ENCODE data around the gene GALM. TPM values are rescaled to one million over a fixed set of nuclear protein-coding genes. Genes with fewer than 3 reads are reported as not detected.

The GALM gene
- polyA plus RNA-seq, 1 donor (not counting 4 experiments of a cell fraction or from before 2014, with no cell fraction given): 1.2 TPM

DNA sequence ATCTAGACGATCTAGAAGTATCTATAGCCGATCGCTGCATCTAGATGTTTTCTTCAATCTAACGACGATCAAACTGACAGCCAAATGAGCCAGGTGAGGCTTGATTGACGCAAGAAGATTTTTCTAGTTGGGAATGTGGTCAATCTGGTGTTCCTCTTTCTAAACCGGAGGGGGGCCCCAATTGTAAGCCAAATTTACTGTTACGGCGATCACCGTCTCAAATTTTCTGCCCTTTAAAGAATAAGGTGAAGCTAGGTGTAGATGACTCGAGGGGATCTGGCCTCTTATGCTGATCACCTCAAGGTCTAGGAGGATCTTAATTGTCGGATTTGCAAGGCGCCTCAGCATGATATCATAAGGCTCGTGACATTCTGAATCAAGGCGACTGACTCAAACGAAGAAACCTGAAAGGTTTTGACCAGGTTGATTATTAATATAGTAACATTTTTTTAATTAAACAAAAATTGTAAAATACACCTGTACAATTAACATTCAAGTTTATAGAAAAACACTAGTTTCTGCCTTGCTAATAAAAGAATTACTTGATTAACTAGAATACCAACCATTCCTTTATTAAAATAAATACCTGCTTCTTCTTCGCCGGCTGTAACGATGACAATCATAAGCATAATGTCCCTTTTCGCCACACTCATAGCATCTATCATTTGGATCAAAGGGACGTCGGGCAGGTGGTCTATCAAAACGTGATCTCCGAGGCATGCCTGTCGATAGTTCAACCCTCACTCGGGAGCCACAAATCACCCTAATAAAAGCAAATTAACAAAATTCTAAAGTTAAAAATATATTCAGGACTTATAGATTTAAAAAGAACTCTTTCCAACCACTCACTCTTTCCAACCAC lies 83.3 kb downstream of the GALM start:
- peaks cover 24 to 54% of the 10 kb centered on the region in 2 experiments for H3K36me3 ChIP-seq (ENCODE audit: control insufficient read depth in 2 of 2, extremely low read depth in 1 of 2, insufficient read depth in 2 of 2, low read length in 2 of 2)
- peaks cover 30% of the 10 kb centered on the region for H3K4me1 ChIP-seq (ENCODE audit: control insufficient read depth, extremely low read depth, insufficient read depth, low read length)
- H4K20me1 ChIP-seq (ENCODE audit: control insufficient read depth, extremely low read depth, insufficient read depth, low read length): peaks cover 34% of the 10 kb centered on the region
- H3K4me3 ChIP-seq (ENCODE audit: control insufficient read depth in 2 of 3, extremely low read depth in 1 of 3, insufficient read depth in 2 of 3, low read depth in 1 of 3, low read length in 3 of 3): peak overlapping the region; percentile 80 to 98 (median 83)
- H3K9ac ChIP-seq (ENCODE audit: control insufficient read depth, extremely low read depth, insufficient read depth, low read length): peak overlapping the region; percentile 100
- no peaks in the 10 kb centered on the region for H3K27me3 ChIP-seq (ENCODE audit: control insufficient read depth, extremely low read depth, insufficient read depth, low read length)
- H3K9me1 ChIP-seq (ENCODE audit: control insufficient read depth, extremely low read depth, insufficient read depth, low read length): no peaks in the 10 kb centered on the region
- dilution Hi-C loops (cut with MboI; ENCODE audit: extremely low pct_ligation_motif_present, low sequenced_read_pairs): loop anchor here (25.0 kb wide), 1 partner anchor 187 kb away; no protein-coding TSS in a partner anchor
- TF ChIP-seq EZH2 (IDR thresholded peaks at IDR 0.05; ENCODE audit: low read length): no peak
- no peak for TF ChIP-seq CTCF (optimal IDR thresholded peaks at IDR 0.05 in 1 of 3, IDR thresholded peaks at IDR 0.05 in 1 of 3, conservative IDR thresholded peaks at IDR 0.05 in 1 of 3; ENCODE audit: extremely low read depth in 1 of 3, insufficient read depth in 2 of 3, low read length in 3 of 3)
- no peaks in the 10 kb centered on the region for H3K9me3 ChIP-seq (ENCODE audit: control insufficient read depth, low read depth, low read length)
- peak overlapping the region; percentile 99 for H3K27ac ChIP-seq (ENCODE audit: control insufficient read depth, insufficient read depth, low read length)
- FAIRE-seq: no peak
- H3K4me2 ChIP-seq (ENCODE audit: control insufficient read depth, extremely low read depth, insufficient read depth, low read depth, low read length): peak overlapping the region; percentile 74
- no peak for DNase-seq (ENCODE audit: low read depth, low spot score)
- peaks cover 67% of the 10 kb centered on the region for H3K79me2 ChIP-seq (ENCODE audit: control insufficient read depth, insufficient read depth, low read length)
- H2AFZ ChIP-seq (ENCODE audit: control insufficient read depth, low read length): no peak overlapping the region

GRCh38 chr2:38750011-38750890 lies 84.3 kb downstream of the GALM start:
- Histone ChIP-seq H3K9me1 (ENCODE audit: control insufficient read depth, extremely low read depth, insufficient read depth, low read length) (no peaks in the 10 kb centered on the region), H3K4me2 (ENCODE audit: control insufficient read depth, extremely low read depth, insufficient read depth, low read depth, low read length) (peak overlapping the region; percentile 74), H3K79me2 (ENCODE audit: control insufficient read depth, insufficient read depth, low read length) (peaks cover 59% of the 10 kb centered on the region), H3K9ac (ENCODE audit: control insufficient read depth, extremely low read depth, insufficient read depth, low read length) (peak overlapping the region; percentile 100), H3K27me3 (ENCODE audit: control insufficient read depth, extremely low read depth, insufficient read depth, low read length) (no peaks in the 10 kb centered on the region), H2AFZ (ENCODE audit: control insufficient read depth, low read length) (peak overlapping the region; percentile 60), H4K20me1 (ENCODE audit: control insufficient read depth, extremely low read depth, insufficient read depth, low read length) (peaks cover 31% of the 10 kb centered on the region), H3K4me1 (ENCODE audit: control insufficient read depth, extremely low read depth, insufficient read depth, low read length) (peaks cover 30% of the 10 kb centered on the region), H3K4me3 (ENCODE audit: control insufficient read depth in 2 of 3, extremely low read depth in 1 of 3, insufficient read depth in 2 of 3, low read depth in 1 of 3, low read length in 3 of 3) (peak overlapping the region; percentile 80 to 98 (median 83)), H3K36me3 (ENCODE audit: control insufficient read depth in 2 of 2, extremely low read depth in 1 of 2, insufficient read depth in 2 of 2, low read length in 2 of 2) (peaks cover 19 to 44% of the 10 kb centered on the region in 2 experiments), H3K27ac (ENCODE audit: control insufficient read depth, insufficient read depth, low read length) (peak overlapping the region; percentile 99), H3K9me3 (ENCODE audit: control insufficient read depth, low read depth, low read length) (no peaks in the 10 kb centered on the region)
- TF ChIP-seq CTCF (optimal IDR thresholded peaks at IDR 0.05 in 1 of 3, IDR thresholded peaks at IDR 0.05 in 1 of 3, conservative IDR thresholded peaks at IDR 0.05 in 1 of 3; ENCODE audit: extremely low read depth in 1 of 3, insufficient read depth in 2 of 3, low read length in 3 of 3) (no peak), EZH2 (IDR thresholded peaks at IDR 0.05; ENCODE audit: low read length) (no peak)
- FAIRE-seq: no peak
- dilution Hi-C loops (cut with MboI; ENCODE audit: extremely low pct_ligation_motif_present, low sequenced_read_pairs): no loop called here
- DNase-seq (ENCODE audit: low read depth, low spot score): no peak
